B cell (primary cell): ENCODE results near the gene KRTDAP.

Source experiments
- CTCF ChIP-seq: fragments of 200-600 bp; IDR thresholded peaks from one replicate; pipeline ENCODE4 v1.8.0; 2022; ENCODE audit warnings: antibody characterized with exemption, mild to moderate bottlenecking
- EZH2 ChIP-seq: IDR thresholded peaks from 2 replicates; pipeline ENCODE4 v1.6.1; 2012; ENCODE audit warnings: borderline replicate concordance, low read depth, mild to moderate bottlenecking, moderate library complexity, low read length; ENCODE audit not compliant: insufficient read depth, poor library complexity, severe bottlenecking

DNA sequence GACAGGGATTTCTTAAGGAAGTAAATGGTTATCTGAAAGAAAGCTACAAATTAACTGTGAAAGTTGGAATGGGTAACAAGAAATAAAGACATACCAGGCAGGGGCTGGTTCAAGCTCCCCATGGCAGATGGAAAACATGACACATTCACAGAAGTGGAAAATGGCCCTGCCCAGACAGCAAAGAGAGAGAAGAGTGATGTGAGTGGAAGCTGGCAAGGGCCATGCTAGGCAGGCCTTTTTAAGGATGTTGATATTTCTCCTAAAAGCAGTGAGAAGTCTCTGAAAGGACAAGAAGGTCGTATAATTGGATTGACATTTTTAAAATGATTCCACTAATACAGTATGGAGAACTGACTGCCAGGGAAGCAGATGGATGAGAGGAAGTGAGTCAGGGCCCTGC, 45.5 kb downstream of the KRTDAP start:
- no peak for TF ChIP-seq CTCF
- TF ChIP-seq EZH2: no peak
